Measurements from ENCODE around the gene ANKRD33B.

Gene ANKRD33B

DNA sequence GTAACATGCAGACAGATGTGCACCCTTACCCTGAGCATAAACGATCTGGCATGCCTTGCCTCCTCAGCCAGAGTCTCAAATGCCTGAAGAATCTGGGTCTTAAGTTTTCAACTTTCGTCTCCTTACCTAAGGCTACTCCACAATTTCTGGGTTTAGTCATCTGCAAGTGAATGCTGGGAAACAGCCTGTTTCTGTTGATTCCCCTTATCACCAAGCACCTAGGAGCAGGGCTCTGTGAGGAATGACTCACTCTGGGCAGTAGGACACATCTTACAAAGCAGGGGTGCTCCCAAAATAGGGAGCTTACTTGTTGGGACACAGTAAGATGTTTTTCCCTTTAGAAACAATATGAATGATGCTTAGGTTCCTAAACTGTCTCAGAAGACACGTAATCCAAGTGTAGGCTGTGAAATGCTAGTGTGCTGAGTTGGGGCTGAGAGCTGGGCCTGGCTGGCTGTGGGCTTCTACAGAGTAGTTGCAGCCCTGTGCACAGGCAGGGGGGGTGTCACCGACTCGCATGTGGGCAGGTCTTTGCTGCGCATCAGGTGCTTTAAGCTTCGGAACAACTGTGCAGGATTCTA, 139.1 kb downstream of the ANKRD33B start:
- no peak for DNase-seq

GRCh38 chr5:10703676-10704075, 139.8 kb downstream of the ANKRD33B start:
- no peak for DNase-seq

GRCh38 chr5:10704949-10705621, 141.2 kb downstream of the ANKRD33B start:
- no peak for DNase-seq

- DNase-seq = no peak
These were observed 141.9 kb downstream of the ANKRD33B start for GRCh38 chr5:10705747-10706146.

- DNase-seq = no peak
These were observed 142.5 kb downstream of the ANKRD33B start for GRCh38 chr5:10706326-10706725.

All from stimulated activated CD4-positive, alpha-beta T cell treated with anti-CD3 and anti-CD28 coated beads, Interleukin-4, amount 100 ng/mL, for 24 hours (primary cell).